Measurements from ENCODE around the gene OR10G4. TPM values are rescaled to one million over a fixed set of nuclear protein-coding genes. Genes with fewer than 3 reads are reported as not detected.

OR10G4 gene
- not detected in 2 replicates for total RNA-seq

GRCh38 chr11:124012697-124013096, at the start of gene OR10G4:
Gene OR10G4 (plus strand): TSS chr11:124012997. CDS start chr11:124015575, 2,578 bp downstream.

GRCh38 chr11:123977731-123978347, 35.0 kb upstream of the OR10G4 start, which contains the start of gene OR10S1:
Gene OR10S1 (minus strand): TSS chr11:123977781. CDS start chr11:123977664, 117 bp downstream.

GRCh38 chr11:123995119-123995518, 17.7 kb upstream of the OR10G4 start, which contains the start of gene OR10G6:
Gene OR10G6 (minus strand): TSS chr11:123995161. CDS start chr11:123995161, 0 bp downstream.

GRCh38 chr11:124026498-124026897, 13.7 kb downstream of the OR10G4 start, which contains the start of gene OR10G8:
Gene OR10G8 (plus strand): TSS chr11:124026798. CDS start chr11:124029623, 2,825 bp downstream.

GRCh38 chr11:124041254-124041653, 28.5 kb downstream of the OR10G4 start, which contains the start of gene OR10G7:
Gene OR10G7 (minus strand): TSS chr11:124041325. CDS start chr11:124039001, 2,324 bp downstream.

Other genes with a start within 250 kb of the OR10G4 start
- not detected in 2 replicates for gene OR6M1, start 206.6 kb upstream of the OR10G4 start, total RNA-seq
- gene TMEM225, start 127.3 kb upstream of the OR10G4 start, total RNA-seq = not detected in 2 replicates
- 0.37 TPM in 1 of 2 replicates, not detected in the other for gene OR8D4, start 110.8 kb upstream of the OR10G4 start, total RNA-seq
- not detected in 2 replicates for gene OR4D5, start 73.4 kb upstream of the OR10G4 start, total RNA-seq
- gene OR6T1, start 69.2 kb upstream of the OR10G4 start, total RNA-seq = not detected in 2 replicates
- gene OR10S1, start 35.2 kb upstream of the OR10G4 start, total RNA-seq = not detected in 2 replicates
- not detected in 2 replicates for gene OR10G6, start 17.8 kb upstream of the OR10G4 start, total RNA-seq
- not detected in 2 replicates for gene OR10G9, start 10.0 kb downstream of the OR10G4 start, total RNA-seq
- not detected in 2 replicates for gene OR10G8, start 13.8 kb downstream of the OR10G4 start, total RNA-seq
- not detected in 2 replicates for gene OR10G7, start 28.3 kb downstream of the OR10G4 start, total RNA-seq
- 4.7 and 9.9 TPM in 2 replicates for gene VWA5A, start 102.5 kb downstream of the OR10G4 start, total RNA-seq
- not detected in 2 replicates for gene OR10D3, start 170.3 kb downstream of the OR10G4 start, total RNA-seq
- gene OR8G1, start 228.1 kb downstream of the OR10G4 start, total RNA-seq = not detected in 2 replicates
- gene OR8G5, start 243.4 kb downstream of the OR10G4 start, total RNA-seq = not detected in 2 replicates